Chondrocyte (in vitro differentiated cells): ENCODE data around the gene OR2T1. TPM values are rescaled to one million over a fixed set of nuclear protein-coding genes. Genes with fewer than 3 reads are reported as not detected.
"Not testable (repeated sequence)": the region's sequence is repeated elsewhere in the genome, so short reads cannot be mapped to it uniquely, and the experiment has no call there.

ENCODE experiments used
- DNase-seq: peaks from one replicate; pipeline ENCODE4 v3.0.0; 2021; ENCODE audit warnings: mixed read lengths, low spot score
- H3K27ac Mint-ChIP-seq: one replicate; pipeline ENCODE4 v1.8.0; 2021; ENCODE audit warnings: mild to moderate bottlenecking, moderate library complexity, mixed read lengths; ENCODE audit not compliant: unreplicated experiment
- H3K27me3 Mint-ChIP-seq: 2 replicates; pipeline ENCODE4 v1.8.0; 2021; ENCODE audit warnings: low read depth, mixed read lengths
- H3K36me3 Mint-ChIP-seq: 2 replicates; pipeline ENCODE4 v1.8.0; 2021; ENCODE audit warnings: low read depth, mixed read lengths
- H3K4me1 Mint-ChIP-seq: 2 replicates; pipeline ENCODE4 v1.8.0; 2021; ENCODE audit warnings: low read depth, mild to moderate bottlenecking, mixed read lengths
- H3K4me3 Mint-ChIP-seq: one replicate; pipeline ENCODE4 v1.8.0; 2021; ENCODE audit warnings: mild to moderate bottlenecking, moderate library complexity, mixed read lengths; ENCODE audit not compliant: unreplicated experiment
- H3K9me3 Mint-ChIP-seq: 2 replicates; pipeline ENCODE4 v1.8.0; 2021; ENCODE audit warnings: low read depth, mixed read lengths
- total RNA-seq: library from RNA; stranded (reverse); gene quantifications from 3 replicates; pipeline ENCODE4 v1.2.1, GENCODE V29; 2021

OR2T1 gene
- total RNA-seq, 1 donor from 2014 or later: not detected

- H3K27ac Mint-ChIP-seq: not testable (repeated sequence)
These were observed 42.6 kb downstream of the OR2T1 start, which contains the start of gene OR2T2 for GRCh38 chr1:248445399-248445798. Gene OR2T2, plus strand, starts transcription at chr1:248445637. Its CDS starts 7,161 bp downstream, at chr1:248452798.

DNA sequence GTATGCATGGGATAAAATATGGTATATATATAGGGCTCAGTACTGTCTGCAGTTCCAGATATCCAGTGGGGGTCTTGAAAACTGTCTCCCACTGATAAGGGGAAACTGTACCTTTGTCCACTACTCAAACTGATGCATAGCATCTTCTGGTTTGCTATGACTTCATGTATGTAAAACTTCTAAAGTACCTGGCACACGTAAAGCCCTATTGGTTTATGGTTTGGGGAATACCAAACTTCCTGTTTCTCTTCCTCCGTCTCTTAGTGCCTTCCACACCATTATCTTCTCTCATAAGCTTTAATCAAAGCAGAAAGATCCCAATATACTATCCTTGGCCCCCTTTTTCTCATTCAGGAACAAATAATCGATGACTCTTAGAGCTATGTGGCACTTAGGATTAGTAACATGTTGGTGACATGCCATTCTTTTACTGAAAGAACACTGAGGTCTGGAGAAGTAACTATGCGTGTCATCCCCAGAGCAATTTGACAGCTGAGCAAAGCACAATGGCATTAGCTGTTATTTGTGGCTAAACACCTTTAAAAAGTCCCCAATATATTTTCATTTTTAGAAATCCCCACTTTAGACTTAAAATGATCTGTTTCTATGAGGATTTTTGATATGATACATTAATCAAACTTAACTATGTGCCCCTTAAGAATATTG is 45.7 kb downstream of the OR2T1 start:
- not testable (repeated sequence) for H3K27ac Mint-ChIP-seq, H3K4me3 Mint-ChIP-seq, DNase-seq, H3K27me3 Mint-ChIP-seq, H3K4me1 Mint-ChIP-seq, H3K36me3 Mint-ChIP-seq
- H3K9me3 Mint-ChIP-seq: peaks cover 25% of the 10 kb centered on the region

More at GRCh38 chr1:248445399-248445798, 42.6 kb downstream of the OR2T1 start, which contains the start of gene OR2T2:
- H3K9me3 Mint-ChIP-seq: peaks cover 34% of the 10 kb centered on the region
- H3K4me3 Mint-ChIP-seq, H3K36me3 Mint-ChIP-seq, H3K27me3 Mint-ChIP-seq, DNase-seq, H3K4me1 Mint-ChIP-seq: not testable (repeated sequence)

GRCh38 chr1:248449821-248450465 is 47.1 kb downstream of the OR2T1 start:
- H3K36me3 Mint-ChIP-seq, DNase-seq, H3K4me1 Mint-ChIP-seq, H3K27ac Mint-ChIP-seq, H3K4me3 Mint-ChIP-seq, H3K27me3 Mint-ChIP-seq: not testable (repeated sequence)
- peaks cover 15% of the 10 kb centered on the region for H3K9me3 Mint-ChIP-seq

- not testable (repeated sequence) for H3K27ac Mint-ChIP-seq, DNase-seq, H3K4me1 Mint-ChIP-seq, H3K27me3 Mint-ChIP-seq, H3K36me3 Mint-ChIP-seq, H3K4me3 Mint-ChIP-seq
- H3K9me3 Mint-ChIP-seq: peaks cover 12% of the 10 kb centered on the region
These were observed 47.8 kb downstream of the OR2T1 start for GRCh38 chr1:248450466-248451145.

- not testable (repeated sequence) for H3K36me3 Mint-ChIP-seq, H3K27me3 Mint-ChIP-seq, H3K27ac Mint-ChIP-seq, H3K9me3 Mint-ChIP-seq, DNase-seq, H3K4me3 Mint-ChIP-seq, H3K4me1 Mint-ChIP-seq
These were observed 50.8 kb downstream of the OR2T1 start for GRCh38 chr1:248453619-248454018.

DNA sequence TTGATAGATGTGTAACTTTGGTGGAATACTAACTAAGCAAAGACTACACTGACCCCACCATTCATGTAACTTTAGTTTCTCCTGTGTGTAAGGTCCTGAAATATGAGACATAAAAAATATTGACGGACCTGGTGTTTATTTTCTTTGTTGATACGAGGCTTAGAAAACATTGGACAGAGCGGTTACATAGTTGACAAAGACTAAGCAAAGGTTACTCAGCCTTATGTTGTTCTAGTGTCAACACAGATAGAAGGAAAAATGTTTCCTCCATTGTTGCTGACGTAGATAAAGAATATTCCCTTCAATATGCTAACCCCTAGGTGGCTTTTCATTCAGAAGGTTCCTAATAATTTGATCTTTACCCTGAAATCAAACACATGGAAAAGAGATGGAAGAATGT is 52.2 kb downstream of the OR2T1 start:
- not testable (repeated sequence) for H3K27ac Mint-ChIP-seq, H3K4me1 Mint-ChIP-seq, H3K27me3 Mint-ChIP-seq, H3K36me3 Mint-ChIP-seq, H3K4me3 Mint-ChIP-seq, DNase-seq
- peaks cover 17% of the 10 kb centered on the region for H3K9me3 Mint-ChIP-seq

DNA sequence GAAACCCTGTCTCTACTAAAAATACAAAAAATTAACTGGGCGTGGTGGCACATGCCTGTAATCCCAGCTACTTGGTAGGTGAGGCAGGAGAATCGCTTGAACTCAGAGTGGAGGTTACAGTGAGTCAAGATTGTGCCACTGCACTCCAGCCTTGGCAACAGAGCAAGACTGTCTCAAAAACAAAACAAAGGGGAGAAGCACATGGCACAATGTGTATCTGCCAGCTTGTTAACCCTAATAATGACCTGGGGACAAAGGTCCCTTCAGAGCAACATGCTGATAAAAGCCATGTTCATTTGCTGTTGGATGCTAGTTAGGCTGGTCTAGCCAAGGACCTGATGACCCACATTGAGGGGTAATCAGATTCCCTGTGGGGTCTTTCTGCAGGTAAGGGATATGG is 53.8 kb downstream of the OR2T1 start:
- not testable (repeated sequence) for H3K4me1 Mint-ChIP-seq, H3K27ac Mint-ChIP-seq, H3K4me3 Mint-ChIP-seq, H3K27me3 Mint-ChIP-seq, H3K36me3 Mint-ChIP-seq, DNase-seq
- H3K9me3 Mint-ChIP-seq: peaks cover 24% of the 10 kb centered on the region

Other genes starting within 250 kb of the OR2T1 start
- not detected in 3 replicates for gene OR2M2, start 228.2 kb upstream of the OR2T1 start, total RNA-seq
- gene OR2M3, start 205.8 kb upstream of the OR2T1 start, total RNA-seq: not detected in 3 replicates
- gene OR2M4, start 171.6 kb upstream of the OR2T1 start, total RNA-seq: not detected in 3 replicates
- not detected in 3 replicates for gene OR2T33, start 125.1 kb upstream of the OR2T1 start, total RNA-seq
- not detected in 3 replicates for gene OR2T12, start 99.6 kb upstream of the OR2T1 start, total RNA-seq
- gene OR2M7, start 78.5 kb upstream of the OR2T1 start, total RNA-seq: not detected in 3 replicates
- gene OR14C36, start 54.3 kb upstream of the OR2T1 start, total RNA-seq: not detected in 3 replicates
- gene OR2T4, start 41.4 kb upstream of the OR2T1 start, total RNA-seq: not detected in 3 replicates
- gene OR2T6, start 27.3 kb upstream of the OR2T1 start, total RNA-seq: not detected in 3 replicates
- gene OR2T2, start 42.6 kb downstream of the OR2T1 start, total RNA-seq: not detected in 3 replicates
- not detected in 3 replicates for gene OR2T3, start 70.3 kb downstream of the OR2T1 start, total RNA-seq
- gene OR2T5, start 85.5 kb downstream of the OR2T1 start, total RNA-seq: not detected in 3 replicates
- gene OR2G6, start 105.0 kb downstream of the OR2T1 start, total RNA-seq: not detected in 3 replicates
- not detected in 3 replicates for gene OR2T29, start 159.7 kb downstream of the OR2T1 start, total RNA-seq
- gene OR2T34, start 171.7 kb downstream of the OR2T1 start, total RNA-seq: not detected in 3 replicates
- gene OR2T10, start 194.7 kb downstream of the OR2T1 start, total RNA-seq: not detected in 3 replicates
- not detected in 3 replicates for gene OR2T11, start 232.0 kb downstream of the OR2T1 start, total RNA-seq
- not detected in 3 replicates for gene OR2T35, start 242.2 kb downstream of the OR2T1 start, total RNA-seq